GM12878 (cell line): ENCODE data around the gene COL11A2.

Experiments
- CEBPB ChIP-seq, 2 experiments: fragments of 150-350 bp in 1 of 2; IDR thresholded peaks; 2 replicates each; pipeline ENCODE4 v1.6.1; 2012 to 2014; ENCODE audit warnings: low read depth in 2 of 2, low read length in 2 of 2, borderline replicate concordance in 1 of 2, inconsistent platforms in 1 of 2
- FOXK2 ChIP-seq: fragments of 450-650 bp; IDR thresholded peaks from 2 replicates; pipeline ENCODE4 v1.6.1; 2017; ENCODE audit warnings: mild to moderate bottlenecking, moderate library complexity
- HCFC1 ChIP-seq: fragments of 150-350 bp; IDR thresholded peaks from 2 replicates; pipeline ENCODE4 v1.6.1; 2014; ENCODE audit warnings: low read length
- POLR2A ChIP-seq: IDR thresholded peaks from 2 replicates; pipeline ENCODE4 v1.6.1; 2011; ENCODE audit warnings: low read depth, mild to moderate bottlenecking, low read length
- SMC3 ChIP-seq: IDR thresholded peaks from 2 replicates; pipeline ENCODE4 v1.6.1; 2011; ENCODE audit warnings: low read length, improper control_type of control experiment, borderline replicate concordance
- SP1 ChIP-seq: IDR thresholded peaks from one replicate; pipeline ENCODE4 v1.6.1; 2011; ENCODE audit warnings: low read depth, low read length
- TF ChIP-seq, protein P1 (sequence below), 3 experiments: IDR thresholded peaks in 2 of 3; conservative IDR thresholded peaks in 1 of 3; 2 replicates each; pipeline ENCODE4 v1.5.1; 2011; ENCODE audit warnings: low read depth in 3 of 3, low read length in 3 of 3, mild to moderate bottlenecking in 3 of 3, control low read depth in 2 of 3, moderate library complexity in 2 of 3, inconsistent platforms in 1 of 3, mixed read lengths in 1 of 3; ENCODE audit not compliant: control insufficient read depth in 2 of 3, insufficient read depth in 1 of 3; ENCODE audit errors: extremely low read depth in 1 of 3
- TF ChIP-seq, protein P2 (sequence below): IDR thresholded peaks from 2 replicates; pipeline ENCODE4 v1.6.1; 2011; ENCODE audit warnings: mild to moderate bottlenecking, low read depth, low read length, moderate library complexity; ENCODE audit not compliant: insufficient replicate concordance
- TF ChIP-seq, protein P3 (sequence below): IDR thresholded peaks from 2 replicates; pipeline ENCODE4 v1.6.1; 2011; ENCODE audit warnings: borderline replicate concordance, low read depth, mild to moderate bottlenecking, moderate library complexity, mixed read lengths, low read length; ENCODE audit not compliant: insufficient read depth; ENCODE audit errors: extremely low read length

- TF ChIP-seq FOXK2 (no peak), SP1 (peak; percentile 92), POLR2A (peak; percentile 77), SMC3 (no peak), CEBPB (IDR thresholded peaks at IDR 0.05; ENCODE audit: borderline replicate concordance in 1 of 2, low read depth in 2 of 2, low read length in 2 of 2) (no peak), HCFC1 (no peak)
- TF ChIP-seq, protein P1, sequence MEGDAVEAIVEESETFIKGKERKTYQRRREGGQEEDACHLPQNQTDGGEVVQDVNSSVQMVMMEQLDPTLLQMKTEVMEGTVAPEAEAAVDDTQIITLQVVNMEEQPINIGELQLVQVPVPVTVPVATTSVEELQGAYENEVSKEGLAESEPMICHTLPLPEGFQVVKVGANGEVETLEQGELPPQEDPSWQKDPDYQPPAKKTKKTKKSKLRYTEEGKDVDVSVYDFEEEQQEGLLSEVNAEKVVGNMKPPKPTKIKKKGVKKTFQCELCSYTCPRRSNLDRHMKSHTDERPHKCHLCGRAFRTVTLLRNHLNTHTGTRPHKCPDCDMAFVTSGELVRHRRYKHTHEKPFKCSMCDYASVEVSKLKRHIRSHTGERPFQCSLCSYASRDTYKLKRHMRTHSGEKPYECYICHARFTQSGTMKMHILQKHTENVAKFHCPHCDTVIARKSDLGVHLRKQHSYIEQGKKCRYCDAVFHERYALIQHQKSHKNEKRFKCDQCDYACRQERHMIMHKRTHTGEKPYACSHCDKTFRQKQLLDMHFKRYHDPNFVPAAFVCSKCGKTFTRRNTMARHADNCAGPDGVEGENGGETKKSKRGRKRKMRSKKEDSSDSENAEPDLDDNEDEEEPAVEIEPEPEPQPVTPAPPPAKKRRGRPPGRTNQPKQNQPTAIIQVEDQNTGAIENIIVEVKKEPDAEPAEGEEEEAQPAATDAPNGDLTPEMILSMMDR (IDR thresholded peaks at IDR 0.05 in 2 of 3, conservative IDR thresholded peaks at IDR 0.05 in 1 of 3; ENCODE audit: control insufficient read depth in 2 of 3, extremely low read depth in 1 of 3, insufficient read depth in 1 of 3, low read depth in 3 of 3, low read length in 3 of 3): no peak
- TF ChIP-seq, protein P2, sequence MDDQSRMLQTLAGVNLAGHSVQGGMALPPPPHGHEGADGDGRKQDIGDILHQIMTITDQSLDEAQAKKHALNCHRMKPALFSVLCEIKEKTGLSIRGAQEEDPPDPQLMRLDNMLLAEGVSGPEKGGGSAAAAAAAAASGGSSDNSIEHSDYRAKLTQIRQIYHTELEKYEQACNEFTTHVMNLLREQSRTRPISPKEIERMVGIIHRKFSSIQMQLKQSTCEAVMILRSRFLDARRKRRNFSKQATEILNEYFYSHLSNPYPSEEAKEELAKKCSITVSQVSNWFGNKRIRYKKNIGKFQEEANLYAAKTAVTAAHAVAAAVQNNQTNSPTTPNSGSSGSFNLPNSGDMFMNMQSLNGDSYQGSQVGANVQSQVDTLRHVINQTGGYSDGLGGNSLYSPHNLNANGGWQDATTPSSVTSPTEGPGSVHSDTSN: no peak
- TF ChIP-seq, protein P3, sequence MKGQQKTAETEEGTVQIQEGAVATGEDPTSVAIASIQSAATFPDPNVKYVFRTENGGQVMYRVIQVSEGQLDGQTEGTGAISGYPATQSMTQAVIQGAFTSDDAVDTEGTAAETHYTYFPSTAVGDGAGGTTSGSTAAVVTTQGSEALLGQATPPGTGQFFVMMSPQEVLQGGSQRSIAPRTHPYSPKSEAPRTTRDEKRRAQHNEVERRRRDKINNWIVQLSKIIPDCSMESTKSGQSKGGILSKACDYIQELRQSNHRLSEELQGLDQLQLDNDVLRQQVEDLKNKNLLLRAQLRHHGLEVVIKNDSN: no peak
These were observed 12.3 kb upstream of the COL11A2 start, which contains the start of gene HSD17B8 for GRCh38 chr6:33204415-33205190.
